GM19468 (cell line): ENCODE data around the gene SLC1A1.
"Not testable (repeated sequence)": the region's sequence is repeated elsewhere in the genome, so short reads cannot be mapped to it uniquely, and the experiment has no call there.

Experiments
- ATAC-seq: cut with Tn5 transposase; IDR thresholded peaks from one replicate; pipeline ENCODE4 v1.9.1; 2021; ENCODE audit warnings: mild to moderate bottlenecking, moderate library complexity, moderate number of reproducible peaks; ENCODE audit not compliant: unreplicated experiment; ENCODE audit errors: extremely low read depth

Gene SLC1A1

DNA sequence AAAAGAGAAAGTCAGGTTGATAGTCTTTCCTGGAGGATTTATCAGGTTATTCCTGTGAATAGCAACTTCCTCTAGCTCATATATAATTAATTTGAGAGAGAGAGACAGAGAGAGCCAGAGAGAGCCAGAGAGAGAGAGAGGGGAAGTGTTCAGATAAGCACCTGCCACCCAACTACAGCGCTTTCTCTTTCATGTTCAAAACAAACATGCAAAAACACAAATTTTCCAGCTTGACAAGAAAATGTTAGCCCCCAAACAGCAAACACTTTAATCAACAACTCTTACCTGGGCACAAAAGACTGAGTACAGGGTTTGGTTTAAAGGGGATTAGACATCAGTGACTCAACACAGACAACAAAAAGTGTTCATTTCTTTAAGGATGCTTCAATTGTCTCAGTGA, 110.1 kb downstream of the SLC1A1 start:
- ATAC-seq = no peak

DNA sequence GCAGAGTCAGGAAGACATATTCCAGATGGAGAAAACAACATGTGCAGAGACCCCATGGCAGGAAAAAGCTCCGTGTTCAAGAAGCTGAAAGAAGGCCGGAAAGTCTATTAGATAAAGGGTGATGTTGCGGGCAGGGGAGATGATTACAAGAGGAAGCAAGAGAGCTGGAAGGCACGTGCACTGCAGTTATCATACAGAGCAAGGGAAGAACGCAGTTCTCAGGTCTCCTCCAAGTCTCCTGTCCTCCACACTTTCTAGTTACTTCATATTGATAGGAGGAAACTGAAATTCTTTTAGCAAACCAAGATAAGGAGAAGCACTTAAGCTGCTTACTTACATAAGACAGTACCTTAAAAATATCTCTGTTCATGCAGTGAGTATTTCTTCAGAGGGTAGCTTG, 113.6 kb downstream of the SLC1A1 start:
- no peak for ATAC-seq

DNA sequence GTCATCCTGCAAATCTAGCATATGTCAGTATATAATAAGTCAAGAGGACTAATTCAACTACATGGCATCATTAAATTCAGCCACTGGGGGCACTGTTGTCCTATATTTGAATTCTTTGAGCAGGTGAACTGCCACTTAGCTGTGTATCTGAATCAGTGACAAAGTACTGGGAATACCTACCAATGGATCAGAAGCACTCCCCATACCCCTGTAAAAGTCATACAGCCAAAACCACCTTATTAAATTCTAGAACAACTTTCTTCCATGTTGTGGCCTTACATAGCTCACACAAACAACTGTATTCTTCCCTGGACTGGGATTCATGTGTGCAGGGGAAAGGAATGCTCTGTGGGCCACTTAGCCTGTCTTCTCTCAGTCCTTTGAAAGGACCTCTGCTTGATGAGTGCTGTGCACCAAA, 114.4 kb downstream of the SLC1A1 start:
- ATAC-seq = peak; percentile 44

DNA sequence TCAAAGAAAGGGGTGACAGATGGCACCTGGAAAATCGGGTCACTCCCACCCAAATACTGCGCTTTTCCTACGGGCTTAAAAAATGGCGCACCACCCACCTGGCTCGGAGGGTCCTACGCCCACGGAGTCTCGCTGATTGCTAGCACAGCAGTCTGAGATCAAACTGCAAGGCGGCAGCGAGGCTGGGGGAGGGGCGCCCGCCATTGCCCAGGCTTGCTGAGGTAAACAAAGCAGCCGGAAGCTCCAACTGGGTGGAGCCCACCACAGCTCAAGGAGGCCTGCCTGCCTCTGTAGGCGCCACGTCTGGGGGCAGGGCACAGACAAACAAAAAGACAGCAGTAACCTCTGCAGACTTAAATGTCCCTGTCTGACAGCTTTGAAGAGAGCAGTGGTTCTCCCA, 115.8 kb downstream of the SLC1A1 start:
- not testable (repeated sequence) for ATAC-seq

DNA sequence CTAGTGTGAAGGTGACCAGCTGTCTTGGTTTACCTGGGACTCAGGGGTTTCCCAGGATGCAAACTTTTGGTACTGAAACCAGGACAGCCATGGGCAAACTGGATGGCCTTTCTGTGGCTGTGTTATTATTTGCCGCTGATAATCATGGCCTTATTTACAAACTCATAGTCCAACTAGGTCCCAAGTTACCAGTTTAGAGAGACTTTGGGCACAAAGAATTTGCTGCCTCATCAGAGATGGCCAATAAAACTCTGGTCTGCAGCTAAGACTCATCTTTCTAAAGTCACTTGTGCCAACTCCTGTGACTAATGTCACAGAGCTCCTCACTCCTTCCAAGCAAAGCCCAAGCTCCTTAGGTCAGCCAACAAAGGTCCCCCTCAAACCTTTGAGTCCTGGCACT, 124.4 kb downstream of the SLC1A1 start:
- ATAC-seq = no peak

DNA sequence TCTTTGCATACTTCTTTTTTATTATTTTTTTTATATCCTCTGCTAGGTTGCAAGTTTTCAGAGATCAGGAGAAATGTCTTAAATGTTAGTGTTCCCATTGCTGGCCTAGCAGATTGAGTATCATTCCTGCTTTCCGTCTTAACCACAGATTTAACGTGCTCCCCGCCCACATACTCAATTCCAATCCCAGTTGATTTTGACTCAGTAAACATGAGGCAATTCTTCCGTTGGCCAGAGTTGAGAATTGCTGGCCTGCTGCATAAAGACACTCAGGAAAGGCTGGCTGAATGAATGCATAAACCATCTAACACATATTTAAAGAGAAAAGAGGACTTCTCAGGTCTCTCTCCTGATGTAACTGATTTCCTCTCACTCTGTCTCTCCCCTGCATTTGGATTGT, 125.0 kb downstream of the SLC1A1 start:
- ATAC-seq = no peak

DNA sequence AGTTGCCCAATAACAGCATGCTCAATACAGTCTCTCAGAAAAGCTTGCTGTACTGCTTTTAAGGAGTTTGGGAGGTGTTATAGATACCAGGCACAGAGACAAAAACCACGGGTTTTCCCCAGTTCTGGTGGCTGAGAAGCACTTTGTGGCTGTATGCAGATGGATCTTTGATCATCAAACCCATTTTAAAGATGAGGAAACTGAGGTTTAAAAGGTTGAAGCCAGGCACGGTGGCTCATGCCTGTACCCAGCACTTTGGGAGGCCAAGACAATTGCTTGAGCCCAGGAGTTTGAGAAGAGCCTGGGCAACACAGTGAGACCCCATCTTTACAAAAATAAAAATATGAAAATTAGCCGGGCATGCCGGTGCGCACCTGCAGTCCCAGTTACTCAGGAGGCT, 125.5 kb downstream of the SLC1A1 start:
- no peak for ATAC-seq

DNA sequence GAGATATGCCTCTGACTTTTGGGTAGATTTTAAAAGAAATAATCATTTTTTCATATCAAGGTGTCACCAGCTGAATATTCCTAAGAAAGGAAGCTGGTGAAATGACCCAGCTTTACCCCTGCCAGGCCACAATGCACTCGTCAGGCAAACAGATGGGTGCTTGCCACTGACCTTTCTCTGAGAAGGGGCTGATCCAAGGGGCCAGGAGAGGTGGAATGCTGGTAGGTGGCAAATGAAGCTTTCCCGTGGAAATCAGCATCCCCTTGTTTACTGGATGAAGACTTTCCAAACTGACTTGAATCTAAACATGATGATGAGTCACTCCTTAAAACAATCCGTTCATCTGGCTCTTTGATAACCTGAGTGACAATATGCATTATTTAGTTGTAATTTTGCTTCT, 127.5 kb downstream of the SLC1A1 start:
- ATAC-seq = no peak

DNA sequence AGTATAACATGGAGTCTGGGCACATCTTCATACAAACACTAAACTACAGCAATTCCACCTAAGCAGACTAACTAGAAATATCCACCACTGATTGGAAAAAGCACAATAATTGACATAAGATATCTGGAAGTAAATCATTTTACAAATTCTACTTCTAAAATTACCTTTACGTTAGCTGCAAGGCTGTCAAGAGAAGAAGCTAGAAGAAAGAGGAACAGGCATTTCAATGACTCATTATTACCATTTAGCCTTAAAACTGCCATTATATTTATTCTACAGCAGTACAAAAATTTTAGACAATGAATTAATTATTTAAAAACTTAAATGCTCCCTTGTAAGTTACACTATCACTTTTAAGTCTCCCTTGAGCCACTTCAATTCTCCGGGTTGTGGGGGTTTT, 128.4 kb downstream of the SLC1A1 start:
- ATAC-seq = no peak

DNA sequence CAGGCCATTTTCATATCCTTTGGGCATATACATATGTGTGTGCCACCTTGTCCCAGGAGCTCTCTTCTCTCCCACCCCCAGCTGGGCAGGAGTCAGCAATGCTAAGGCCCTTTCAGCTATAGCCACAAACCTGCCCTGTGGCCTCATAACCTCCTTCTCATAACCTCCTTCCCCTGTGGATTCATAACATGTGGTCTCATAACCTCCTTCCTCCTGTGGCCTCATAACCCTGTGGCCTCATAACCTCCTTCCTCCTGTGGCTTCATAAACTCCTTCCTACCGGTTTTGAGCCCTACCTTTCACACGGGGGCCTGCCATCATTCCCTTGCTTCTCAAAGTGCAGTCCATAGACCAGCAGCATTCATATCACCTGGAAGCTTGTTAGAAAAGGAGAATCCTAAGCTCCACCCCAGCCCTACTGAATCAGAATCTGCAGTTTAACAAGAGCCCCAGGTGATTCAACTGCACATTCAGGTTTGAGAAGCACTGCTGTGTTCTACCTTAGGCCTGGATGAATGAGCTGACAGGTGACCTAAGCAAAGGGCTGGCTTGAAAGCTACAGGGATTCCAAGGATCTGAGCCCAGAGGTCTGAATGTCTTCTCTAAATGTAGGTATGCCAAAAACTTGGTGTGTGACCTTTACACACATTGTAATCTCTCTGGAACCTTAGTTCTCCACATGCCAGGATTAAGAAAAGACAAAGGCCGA, 129.9 kb downstream of the SLC1A1 start:
- no peak for ATAC-seq

DNA sequence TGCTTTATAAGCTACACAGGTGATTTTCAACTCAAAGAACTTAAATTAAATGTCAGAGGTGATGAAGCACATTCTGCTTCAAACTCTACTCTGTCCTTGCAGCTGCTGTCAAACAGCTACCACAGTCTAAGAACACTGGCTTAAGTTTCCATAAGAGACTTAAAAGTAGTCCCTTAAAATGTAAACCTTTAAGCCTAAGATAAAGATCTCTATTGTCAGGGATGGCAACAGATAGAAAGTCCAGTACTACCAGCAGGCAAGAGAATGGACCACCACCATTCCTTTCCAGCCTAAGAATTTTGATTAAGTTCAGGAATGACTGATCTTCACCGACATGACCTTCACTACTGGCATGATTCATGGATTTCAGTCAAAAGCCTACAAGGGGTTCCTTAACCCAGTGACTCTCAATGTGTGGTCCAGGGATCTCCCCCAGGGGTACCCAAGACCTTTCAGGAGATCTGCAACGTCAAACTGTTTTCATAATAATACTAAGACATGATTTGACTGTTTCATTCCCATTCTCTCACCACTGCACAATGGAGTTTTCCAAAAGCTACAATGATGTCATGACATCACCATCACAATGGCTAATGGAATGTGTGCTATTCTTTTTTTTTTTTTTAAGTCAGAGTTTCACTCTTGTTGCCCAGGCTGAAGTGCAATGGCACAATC, 130.8 kb downstream of the SLC1A1 start:
- ATAC-seq = no peak

DNA sequence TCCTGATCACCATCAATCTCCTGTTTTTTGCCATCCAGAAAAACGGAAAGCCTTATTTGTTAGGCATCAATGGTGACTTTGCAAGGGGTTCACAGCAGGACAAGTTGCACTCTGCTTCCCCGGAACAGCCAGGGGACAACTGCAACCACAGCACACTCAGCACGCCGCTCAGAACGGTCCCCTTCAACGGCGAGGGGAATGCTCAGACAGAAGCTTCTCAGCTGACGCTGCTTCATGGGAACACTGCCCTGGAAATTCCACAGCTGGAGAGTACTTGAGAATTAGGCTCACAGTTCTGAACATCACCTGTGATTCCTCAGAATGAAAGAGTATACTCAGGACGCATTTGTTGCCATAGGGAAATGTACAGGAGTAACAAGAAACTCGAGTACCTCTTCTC, 131.7 kb downstream of the SLC1A1 start:
- ATAC-seq = no peak

DNA sequence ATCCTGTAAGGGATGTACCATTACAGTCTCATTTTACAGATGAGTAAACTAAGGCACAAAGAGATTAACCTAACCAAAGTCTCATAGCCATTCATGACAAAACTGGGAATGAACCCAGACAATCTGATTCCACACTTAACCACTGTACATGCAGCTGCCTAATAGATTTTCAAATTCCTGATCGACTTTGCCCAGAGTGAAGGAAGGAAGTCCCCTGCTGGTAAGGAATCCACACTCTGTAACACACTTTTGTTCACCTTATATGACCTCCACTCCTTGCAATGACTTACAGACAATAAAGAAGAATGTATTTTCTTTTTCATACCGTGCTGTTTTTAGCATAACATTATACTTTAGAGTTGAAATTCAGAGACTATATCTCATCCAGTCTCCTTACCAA, 140.6 kb downstream of the SLC1A1 start:
- no peak for ATAC-seq
